Glomerular endothelial cell (primary cell): Measurements from ENCODE around the gene APOBEC3B. TPM values are rescaled to one million over a fixed set of nuclear protein-coding genes. Genes with fewer than 3 reads are reported as not detected.
A peak's percentile ranks its signal among the peaks of the same experiment; 100 is the strongest.
"Not testable (repeated sequence)": the region's sequence is repeated elsewhere in the genome, so short reads cannot be mapped to it uniquely, and the experiment has no call there.

Experiments
- DNase-seq: peaks from one replicate; pipeline ENCODE4 v3.0.0-alpha.2; 2011; ENCODE audit warnings: low read depth, low spot score; ENCODE audit errors: extremely low read depth
- total RNA-seq: library from RNA; depleted of rRNA; stranded (reverse); fragments of >200 nt; gene quantifications from 2 replicates; pipeline ENCODE4 v1.2.3, GENCODE V29; 2015

APOBEC3B gene
- total RNA-seq, 1 donor from 2014 or later: 4.7 TPM

DNA sequence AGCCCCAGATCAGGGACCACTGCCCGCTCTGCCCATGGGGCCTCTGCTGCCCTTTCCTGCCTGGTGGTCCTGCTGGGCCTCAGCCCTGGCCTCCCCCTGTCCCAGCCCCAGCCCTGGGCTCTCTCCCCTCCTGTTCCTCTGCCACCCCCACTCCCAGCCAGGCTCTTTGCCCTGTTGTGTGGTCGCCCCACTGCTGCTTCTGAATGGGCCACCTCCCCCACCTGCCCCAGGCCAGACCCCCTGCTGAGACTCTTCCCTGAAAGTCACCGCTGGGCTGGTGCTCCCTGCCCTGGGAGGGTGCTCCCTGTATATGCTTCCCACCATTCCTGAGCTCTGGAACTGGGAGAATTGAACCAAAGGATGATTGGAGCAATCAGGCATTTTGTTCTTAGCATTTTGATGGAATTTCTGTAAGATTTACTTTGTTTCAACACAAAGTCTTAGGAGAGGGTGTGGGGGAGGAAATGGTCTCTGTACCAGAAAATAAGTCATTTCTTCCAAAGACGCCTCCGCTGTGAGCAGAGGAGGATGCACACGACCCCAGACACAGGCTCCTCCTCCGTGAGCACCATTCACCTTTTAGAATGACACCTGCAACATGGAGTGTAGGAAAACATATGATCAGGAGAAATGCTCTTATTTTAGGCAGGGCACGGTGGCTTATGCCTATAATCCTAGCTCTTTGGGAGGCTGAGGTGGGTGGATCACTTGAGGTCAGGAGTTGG is 5.2 kb downstream of the APOBEC3B start:
- no peak for DNase-seq

- no peak for DNase-seq
Measured at GRCh38 chr22:38989466-38989865, 7.3 kb downstream of the APOBEC3B start.

- not testable (repeated sequence) for DNase-seq
Measured at GRCh38 chr22:38992871-38993371, 10.8 kb downstream of the APOBEC3B start.

DNA sequence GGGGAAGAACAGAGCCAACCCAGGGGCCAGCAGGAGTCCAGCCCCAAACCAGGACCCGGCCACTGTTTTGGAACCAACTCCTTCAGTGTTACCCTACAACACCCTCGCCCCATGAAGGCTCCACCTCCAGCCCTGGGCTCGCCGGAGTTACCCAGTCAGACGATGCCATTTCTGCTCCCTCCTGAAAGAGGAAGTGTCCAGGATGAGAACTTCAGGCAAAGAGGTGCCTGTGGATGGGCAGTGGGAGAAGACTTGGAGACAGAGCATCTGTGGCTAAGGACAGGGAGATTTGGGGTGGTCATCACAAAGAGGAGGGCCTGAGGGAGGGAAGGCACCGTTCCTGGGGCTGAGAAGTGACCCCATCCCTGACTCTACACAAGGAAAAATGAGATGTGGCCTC is 14.0 kb downstream of the APOBEC3B start:
- DNase-seq: no peak

DNA sequence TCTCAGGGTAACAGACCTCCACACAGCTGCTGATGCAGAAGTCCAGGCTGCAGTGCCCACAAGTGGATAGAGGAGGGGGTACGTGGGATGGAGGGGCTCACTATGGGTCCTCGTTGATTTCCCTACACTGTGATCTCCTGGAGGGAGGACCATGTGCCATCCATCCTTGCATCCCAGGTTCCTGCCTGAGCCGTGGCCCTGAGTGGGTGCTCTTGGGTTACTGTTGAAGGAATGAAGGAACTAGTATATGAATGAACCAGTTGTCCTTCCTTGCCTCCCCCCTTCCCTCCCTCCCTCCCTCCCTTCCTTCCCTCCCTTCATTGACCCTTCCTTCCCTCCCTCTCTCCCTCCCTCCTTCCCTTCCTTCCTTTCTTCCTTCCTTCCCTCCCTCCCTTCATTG is 15.4 kb downstream of the APOBEC3B start:
- DNase-seq: no peak

DNA sequence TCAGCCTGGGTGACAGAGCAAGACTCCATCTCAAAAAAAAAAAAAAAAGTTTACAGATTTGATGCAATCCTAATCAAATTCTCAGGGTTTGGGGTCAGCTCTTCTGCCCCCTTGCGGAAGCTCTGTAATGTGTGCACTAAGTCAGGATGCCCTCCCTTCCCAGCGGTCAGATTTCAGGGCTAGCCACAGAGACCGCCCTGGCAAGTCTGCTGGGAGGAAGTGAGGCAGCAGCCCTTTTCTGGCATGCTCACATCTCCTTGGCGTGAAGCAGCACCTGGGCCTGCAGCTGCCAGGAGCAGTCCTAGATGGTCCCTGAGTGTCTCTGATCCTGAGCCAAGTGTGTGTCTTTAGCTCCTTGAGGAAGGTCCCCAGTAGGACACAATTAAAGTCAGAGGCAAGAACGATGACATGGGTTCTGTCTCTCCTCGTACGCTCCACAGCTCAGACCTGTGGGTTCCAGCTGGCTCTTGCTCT is 21.1 kb downstream of the APOBEC3B start:
- DNase-seq: peak; percentile 55

- DNase-seq: no peak
Measured at GRCh38 chr22:39007177-39007576, 25.0 kb downstream of the APOBEC3B start.

DNA sequence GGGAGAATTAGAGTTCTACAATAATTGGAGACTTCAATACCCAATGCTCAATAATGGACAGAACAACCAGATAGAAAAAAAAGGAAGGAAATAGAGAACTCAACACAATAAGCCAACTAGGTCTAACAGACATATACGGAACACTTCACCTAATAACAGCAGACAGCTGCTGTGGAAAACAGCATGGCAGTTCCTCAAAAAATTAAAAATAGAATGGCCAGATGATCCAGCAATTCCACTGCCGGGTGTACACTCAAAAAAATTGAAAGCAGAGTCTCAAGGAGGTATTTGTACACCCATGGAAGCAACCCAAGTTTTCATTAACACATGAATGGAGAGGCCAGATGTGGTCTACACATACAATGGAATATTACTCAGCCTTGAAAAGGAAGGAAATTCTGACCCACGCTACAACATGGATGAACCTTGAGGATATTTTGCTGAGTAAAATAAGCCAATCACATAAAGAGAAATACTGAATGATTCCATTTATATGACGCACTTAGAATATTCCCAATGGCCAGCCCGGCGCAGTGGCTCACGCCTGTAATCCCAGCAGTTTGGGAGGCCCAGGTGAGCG is 26.2 kb downstream of the APOBEC3B start:
- DNase-seq: not testable (repeated sequence)

- no peak for DNase-seq
Measured at GRCh38 chr22:39010946-39011345, 28.8 kb downstream of the APOBEC3B start.

- no peak for DNase-seq
Measured at GRCh38 chr22:39012533-39013511, 30.7 kb downstream of the APOBEC3B start.

DNA sequence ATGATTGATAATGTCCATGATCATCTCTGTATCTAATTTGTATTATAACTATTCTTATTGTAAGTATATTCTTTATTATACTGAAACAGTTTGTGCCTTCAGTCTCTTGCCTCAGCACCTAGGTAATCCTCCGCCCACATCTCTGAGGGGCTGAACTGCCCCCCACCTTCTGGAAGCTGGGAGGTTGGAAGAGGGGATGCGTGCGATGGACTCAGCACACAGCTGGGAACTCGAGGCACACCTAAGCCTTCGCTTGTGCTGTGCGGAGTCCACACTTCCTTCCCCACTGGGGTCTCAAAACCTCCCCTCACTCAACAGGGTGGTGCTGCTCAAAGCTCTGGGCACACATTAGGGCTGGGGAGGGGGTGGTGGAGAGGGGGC is 31.4 kb downstream of the APOBEC3B start:
- DNase-seq: not testable (repeated sequence)

DNA sequence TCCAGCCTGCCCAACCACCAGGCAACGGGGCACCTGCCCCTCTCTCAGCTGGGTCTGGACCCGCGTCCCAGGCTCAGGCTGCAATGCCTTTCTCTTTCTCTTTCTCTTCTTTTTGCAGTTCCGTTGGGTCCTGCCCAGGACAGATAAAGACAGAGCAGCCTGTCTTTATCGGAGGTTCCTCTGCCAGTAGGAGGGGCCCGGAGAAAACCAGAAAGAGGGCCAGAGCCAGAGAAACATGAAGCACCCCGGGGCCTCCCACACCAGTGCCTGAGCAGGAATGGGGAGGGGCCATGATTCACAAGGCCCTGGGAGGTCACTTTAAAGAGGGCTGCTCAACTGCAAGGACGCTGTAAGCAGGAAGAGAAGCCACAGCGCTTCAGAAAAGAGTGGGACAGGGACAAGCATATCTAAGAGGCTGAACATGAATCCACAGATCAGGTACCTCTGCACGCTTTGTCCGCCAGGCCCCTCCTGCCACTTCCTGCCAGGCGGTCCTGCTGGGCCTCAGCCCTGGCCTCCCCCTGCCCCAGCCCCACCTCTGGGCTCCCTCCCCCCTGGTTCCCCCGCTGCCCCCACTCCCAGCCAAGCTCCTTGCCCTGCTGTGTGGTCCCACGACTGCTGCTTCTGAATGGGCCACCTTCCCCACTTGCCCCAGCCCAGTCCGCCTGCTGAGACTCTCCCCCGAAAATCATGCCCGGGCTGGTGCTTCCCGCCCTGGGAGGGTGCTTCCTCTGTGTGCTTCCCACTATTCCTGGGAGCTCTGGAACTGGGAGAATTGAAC is 32.0 kb downstream of the APOBEC3B start, which contains the start of gene APOBEC3C:
Gene APOBEC3C (plus strand): TSS at position 316 of the 781 bp plus-strand sequence. CDS start 106 bp downstream, at position 422.
- DNase-seq: no peak

- not testable (repeated sequence) for DNase-seq
Measured at GRCh38 chr22:39014723-39015121, 32.6 kb downstream of the APOBEC3B start.

- DNase-seq: no peak
Measured at GRCh38 chr22:39016592-39016991, 34.4 kb downstream of the APOBEC3B start.

- DNase-seq: no peak
Measured at GRCh38 chr22:39017596-39018365, 35.6 kb downstream of the APOBEC3B start.

GRCh38 chr22:39020021-39020651 is 38.0 kb downstream of the APOBEC3B start:
- DNase-seq: not testable (repeated sequence)

GRCh38 chr22:39021552-39022250 is 39.6 kb downstream of the APOBEC3B start:
- no peak for DNase-seq
